Breast epithelium (tissue), 3 donors: ENCODE measurements around the gene CLC. TPM values are rescaled to one million over a fixed set of nuclear protein-coding genes. Genes with fewer than 3 reads are reported as not detected.

Experiments used
- total RNA-seq, 3 donors: library from RNA; depleted of rRNA; stranded (reverse); fragments of >200 nt; gene quantifications; one replicate each; pipeline ENCODE4 v1.1.0, GENCODE V29; 2016

The CLC gene
- total RNA-seq, 3 donors from 2014 or later: not detected

Other genes starting within 250 kb of the CLC start
- gene DLL3, start 239.1 kb downstream of the CLC start, total RNA-seq: not detected
- gene SELENOV, start 222.9 kb downstream of the CLC start, total RNA-seq: not detected
- gene EID2B, start 205.2 kb downstream of the CLC start, total RNA-seq: 1 to 10 TPM; 3.4 to 5.6 (median 4.3) TPM
- gene EID2, start 197.9 kb downstream of the CLC start, total RNA-seq: 10 to 100 TPM; 13.0 to 14.7 (median 13.4) TPM
- not detected for gene LGALS13, start 135.5 kb downstream of the CLC start, total RNA-seq
- gene LGALS16, start 82.1 kb downstream of the CLC start, total RNA-seq: not detected
- not detected for gene LGALS14, start 33.5 kb downstream of the CLC start, total RNA-seq
- gene LEUTX, start 40.8 kb upstream of the CLC start, total RNA-seq: not detected
- 10 to 100 TPM in 1 of 3 donors, 1 to 10 TPM in 2; 6.2 to 12.1 (median 7.0) TPM for gene DYRK1B, start 96.1 kb upstream of the CLC start, total RNA-seq
- 100 to 1,000 TPM; 111 to 217 (median 145) TPM for gene FBL, start 108.3 kb upstream of the CLC start, total RNA-seq
- gene FCGBP, start 196.6 kb upstream of the CLC start, total RNA-seq: 10 to 100 TPM; 25.9 to 77.3 (median 28.2) TPM
- gene PSMC4, start 233.1 kb upstream of the CLC start, total RNA-seq: 10 to 100 TPM; 61.4 to 71.0 (median 70.8) TPM